Stimulated activated CD4-positive, alpha-beta T cell treated with anti-CD3 and anti-CD28 coated beads, TNF-alpha, amount 100 ng/mL, for 4 hours (primary cell): ENCODE measurements around the gene SH3GL2.

Source experiments
- DNase-seq, 3 experiments: peaks; one replicate each; pipeline ENCODE4 v3.0.0-alpha.2; 2020; ENCODE audit warnings: low read depth in 3 of 3

The SH3GL2 gene

DNA sequence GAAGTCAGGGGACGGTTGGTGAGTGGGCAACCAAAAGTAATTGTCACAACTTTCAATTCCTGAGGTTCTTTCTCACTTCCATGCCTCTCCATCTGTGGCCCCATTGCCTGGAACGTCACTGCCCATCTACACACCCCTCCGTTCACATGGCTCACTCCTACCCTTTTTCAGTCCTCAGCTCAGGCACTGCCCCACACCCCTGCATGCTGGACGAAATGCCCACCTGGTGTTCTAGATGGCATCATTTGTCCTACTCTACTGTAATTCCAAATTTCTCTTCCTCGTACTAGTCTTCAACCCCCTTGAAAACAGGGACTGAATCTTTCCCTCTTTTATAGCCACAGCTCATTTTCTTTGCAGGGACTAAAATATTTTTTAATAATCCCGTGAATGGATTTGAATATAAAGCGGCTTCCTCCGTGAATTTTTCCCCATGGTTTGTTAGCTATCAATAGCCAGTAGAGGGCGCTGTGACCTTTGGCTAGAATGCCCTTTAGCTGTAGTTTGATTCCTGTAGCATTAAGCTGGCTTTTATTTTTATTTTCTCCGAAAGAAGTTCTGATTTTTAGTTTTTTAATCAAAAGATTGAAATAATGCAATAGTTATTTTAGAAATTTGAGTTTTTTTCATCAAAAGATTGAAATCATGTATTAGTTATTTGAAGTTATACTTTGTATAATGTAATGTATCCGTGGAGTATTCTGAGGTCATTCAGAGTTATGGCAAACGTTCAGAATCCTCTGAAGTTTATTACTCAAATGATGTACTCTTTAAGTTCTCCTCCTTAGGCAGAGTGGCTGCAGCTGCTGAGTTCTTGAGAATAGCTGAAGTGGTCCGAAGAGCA, 232.1 kb downstream of the SH3GL2 start:
- DNase-seq: no peak

DNA sequence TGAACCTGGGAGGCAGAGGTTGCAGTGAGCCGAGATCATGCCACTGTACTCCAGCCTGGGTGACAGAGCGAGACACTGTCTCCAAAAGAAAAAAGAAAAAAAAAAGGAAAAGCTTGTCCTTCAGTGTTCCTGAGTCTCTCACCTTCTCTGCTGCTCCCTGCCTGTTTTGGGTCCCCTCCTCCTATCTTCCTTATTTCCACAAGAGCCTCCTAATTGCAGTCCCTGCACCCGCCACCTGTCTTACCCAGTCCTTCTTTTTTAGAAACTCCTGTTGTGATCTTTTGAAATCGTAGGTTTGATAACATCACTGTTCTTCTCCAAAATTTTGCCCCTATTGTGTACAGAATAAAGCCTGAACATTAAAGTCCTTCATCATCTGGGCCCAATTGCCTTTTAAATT, 234.9 kb downstream of the SH3GL2 start:
- DNase-seq: no peak

DNA sequence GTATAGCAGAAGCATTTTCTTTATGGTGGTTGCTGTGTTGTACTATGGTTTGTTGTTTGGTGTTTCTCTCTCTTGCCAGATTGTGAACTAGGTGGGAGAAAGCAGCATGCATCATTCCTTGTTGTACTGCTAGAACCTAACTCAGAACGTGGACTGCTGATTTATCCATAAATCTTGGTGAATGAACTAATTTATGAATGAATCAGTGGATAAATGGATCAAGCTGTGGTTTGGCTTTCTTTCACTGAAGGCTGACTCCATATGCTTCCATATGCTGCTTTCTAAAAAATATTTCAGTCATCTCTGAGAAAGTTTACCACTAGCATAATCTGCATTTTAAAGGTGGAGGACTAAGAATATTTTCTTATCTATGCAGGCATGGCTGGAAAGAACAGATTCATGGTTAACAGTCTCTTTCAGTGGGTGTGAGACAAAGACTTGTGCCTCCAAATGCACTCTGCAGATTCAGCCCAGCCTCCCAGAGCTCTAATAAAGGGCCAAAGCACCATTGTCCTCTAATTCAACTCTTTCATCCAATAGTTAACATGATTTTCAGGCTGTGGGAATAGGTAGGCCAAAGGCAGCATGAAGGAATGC, 237.7 kb downstream of the SH3GL2 start:
- DNase-seq: no peak

DNA sequence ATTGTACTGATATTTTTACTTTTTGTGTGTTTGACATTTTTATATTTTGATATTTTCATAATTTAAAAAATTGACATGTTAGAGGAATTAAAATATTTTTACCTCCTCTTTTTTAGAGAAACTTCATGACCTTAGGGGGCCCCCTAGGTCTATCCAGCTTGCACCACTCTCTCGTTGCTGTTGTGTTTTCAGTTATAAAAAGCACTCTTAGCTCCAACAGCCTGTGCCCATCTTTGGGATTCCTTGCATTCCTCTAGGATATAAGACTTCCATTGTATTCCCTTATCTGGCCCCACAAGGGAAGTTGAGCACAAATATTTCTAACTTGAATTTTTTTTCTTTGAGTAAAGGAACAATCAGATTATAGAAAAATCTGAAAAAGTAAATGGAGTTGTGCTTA, 245.3 kb downstream of the SH3GL2 start:
- DNase-seq: no peak

DNA sequence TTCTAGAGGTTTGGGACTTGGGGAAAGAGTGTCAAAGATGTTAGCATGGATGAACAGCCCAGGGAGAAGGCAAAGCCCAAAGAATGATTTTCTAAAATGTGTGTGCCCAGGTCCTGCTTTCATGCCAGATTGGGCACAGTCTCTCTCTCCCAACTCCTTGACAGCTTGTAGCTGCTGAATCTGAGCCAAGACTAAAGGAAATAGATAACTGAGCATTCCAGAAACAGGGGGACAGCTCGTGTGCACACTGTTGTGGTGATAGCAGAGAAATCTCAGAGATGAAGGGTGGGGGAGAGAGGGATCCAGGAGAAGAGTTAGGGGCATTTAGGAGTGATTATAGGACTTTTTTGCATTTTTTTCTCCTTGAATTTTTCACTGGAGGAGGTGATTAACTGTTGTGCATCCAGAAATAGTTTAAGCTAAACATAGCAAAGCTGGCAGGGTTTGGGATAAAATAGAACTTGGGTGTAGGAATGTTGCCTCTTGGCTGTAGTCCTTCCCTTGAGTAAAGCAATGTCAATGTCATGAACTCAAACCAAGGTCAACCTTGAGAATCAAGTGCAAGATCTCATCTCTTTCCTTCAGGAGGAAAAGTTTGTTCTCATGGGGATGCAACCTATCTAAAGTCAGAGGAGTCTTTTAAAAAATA, 245.9 kb downstream of the SH3GL2 start:
- DNase-seq: no peak

DNA sequence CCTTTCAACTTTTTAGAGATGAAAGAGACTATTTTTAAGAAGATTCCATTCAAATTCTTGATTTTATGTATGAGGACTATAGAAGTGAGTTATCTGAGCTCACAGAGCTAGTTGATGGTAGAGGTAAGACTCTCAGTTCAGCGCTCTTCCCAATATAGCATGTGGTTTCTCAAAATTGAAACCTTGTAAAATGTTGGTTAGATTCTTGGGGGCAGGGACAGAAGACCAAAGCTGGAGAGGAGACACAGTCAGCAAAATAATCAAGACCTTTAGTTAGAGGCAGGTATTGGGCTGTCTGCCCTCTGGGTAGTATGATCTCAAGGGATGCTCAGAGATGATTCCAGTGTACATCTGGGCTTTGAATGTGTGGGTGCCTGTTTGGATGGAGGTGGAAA, 246.4 kb downstream of the SH3GL2 start:
- no peak for DNase-seq

DNA sequence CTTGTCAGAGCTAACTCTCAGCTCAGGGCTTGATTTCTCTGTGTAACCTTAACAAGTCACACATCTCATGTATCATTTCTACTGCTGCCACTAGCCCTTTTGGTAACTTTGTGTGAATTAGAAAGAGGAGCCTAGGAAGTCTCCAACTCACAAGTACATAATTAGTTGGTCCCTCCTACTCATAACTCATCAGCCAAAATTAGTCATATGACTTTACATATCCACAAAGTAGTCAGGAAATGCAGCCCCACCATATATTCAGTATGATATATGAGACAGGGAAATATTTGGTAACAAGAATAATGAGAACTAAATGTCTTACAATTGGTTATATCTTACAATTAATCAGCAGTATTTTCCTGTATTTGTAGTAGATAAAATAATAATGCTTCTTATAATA, 250.2 kb downstream of the SH3GL2 start:
- no peak for DNase-seq

DNA sequence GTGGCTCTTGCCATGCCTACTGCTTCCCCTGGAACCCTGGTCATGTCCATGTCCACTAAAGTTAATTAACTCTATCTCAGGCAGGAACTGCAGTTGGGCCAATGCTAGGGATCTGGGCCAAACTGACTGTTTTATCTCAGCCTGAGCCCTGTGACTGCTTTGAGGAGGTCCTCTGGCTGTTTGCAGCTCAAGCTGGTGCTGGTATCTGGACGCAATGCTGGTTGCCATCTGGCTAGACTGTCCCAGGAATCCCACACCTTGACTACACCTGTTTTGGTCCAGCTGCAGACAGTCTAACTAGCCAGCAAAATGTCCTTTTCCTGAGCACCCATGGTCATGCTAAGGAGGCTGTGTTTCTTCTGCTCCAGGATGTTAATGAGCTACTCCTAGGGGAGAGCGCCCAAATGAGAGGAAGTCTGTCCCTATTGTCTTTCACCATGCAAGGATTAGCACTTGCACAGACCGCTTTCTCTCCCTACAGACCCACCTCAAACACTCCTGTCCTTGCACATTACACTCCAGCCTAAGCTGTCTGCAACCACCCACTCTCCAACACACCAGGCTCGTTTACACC, 251.0 kb downstream of the SH3GL2 start:
- DNase-seq: no peak

DNA sequence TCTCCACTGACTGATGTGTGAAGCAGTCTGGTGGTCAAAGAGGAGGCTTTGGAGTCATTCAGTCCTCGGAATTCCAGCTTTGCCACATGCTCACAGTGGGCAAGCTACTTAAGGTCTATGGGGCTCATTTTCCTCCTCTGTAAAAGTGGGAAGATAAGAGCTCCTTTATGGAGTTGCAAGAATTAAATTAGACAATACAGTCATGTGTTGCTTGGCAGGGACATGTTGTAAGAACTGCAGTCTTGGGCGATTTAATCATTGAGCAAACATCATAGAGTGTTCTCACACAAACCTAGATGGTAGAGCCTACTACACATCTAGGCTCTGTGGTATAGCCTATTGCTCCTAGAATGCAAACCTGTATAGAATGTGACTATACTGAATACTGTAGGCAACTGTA, 253.9 kb downstream of the SH3GL2 start:
- DNase-seq: no peak

DNA sequence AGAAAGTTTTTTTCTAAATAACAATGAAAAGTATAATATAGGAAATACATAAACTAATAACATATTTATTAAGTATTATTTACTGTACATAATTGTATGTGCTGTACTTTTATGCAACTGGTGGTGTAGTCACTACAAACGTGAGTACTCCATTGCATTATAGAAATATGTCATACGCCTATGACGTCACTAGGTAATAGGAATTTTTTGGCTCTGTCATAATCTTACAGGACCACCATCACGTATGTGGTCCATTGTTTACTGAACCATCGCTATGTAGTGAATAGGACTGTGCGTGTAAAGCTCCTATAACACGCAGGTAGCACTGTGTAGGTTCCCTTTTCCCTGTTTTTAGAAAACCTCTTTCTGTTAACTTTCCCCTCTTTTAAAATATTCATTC, 255.0 kb downstream of the SH3GL2 start:
- DNase-seq: no peak

DNA sequence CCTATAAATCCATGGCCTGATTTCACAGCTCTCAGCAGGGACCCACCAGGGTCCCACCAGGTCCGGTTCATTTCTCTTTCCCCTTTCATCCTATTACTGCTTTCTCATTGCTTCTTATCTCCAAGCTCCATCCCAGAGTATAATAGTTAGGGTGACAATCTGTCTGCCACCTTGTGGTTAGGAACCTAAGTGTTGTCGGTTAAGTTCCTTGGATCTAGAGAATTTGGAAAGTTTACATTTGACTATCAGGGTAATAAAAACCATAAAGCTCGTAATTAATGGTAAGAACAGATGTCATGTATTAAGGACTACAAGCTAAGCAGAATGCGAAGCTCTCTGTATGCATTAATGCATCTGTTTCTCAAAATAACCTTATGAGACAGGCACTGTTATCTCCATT, 259.1 kb downstream of the SH3GL2 start:
- DNase-seq: no peak

DNA sequence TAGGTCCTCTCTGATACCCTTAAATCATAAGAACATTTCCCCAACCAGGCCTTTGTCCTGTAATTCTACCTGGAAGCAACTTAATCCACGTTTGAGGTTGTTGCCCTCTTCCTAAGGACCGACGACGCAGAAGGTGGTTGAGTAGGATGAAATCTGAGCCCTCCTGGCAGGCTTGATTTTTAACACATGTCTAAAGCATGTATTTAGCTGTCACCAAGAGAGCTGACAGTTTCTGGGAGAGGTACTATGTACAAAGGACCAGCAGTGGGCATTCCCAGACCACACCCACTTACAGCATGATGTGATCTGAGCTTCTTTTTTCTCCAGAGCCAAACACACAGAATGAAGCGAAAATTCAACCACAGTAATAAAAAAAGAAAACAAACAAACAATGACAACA, 260.9 kb downstream of the SH3GL2 start:
- DNase-seq: no peak

DNA sequence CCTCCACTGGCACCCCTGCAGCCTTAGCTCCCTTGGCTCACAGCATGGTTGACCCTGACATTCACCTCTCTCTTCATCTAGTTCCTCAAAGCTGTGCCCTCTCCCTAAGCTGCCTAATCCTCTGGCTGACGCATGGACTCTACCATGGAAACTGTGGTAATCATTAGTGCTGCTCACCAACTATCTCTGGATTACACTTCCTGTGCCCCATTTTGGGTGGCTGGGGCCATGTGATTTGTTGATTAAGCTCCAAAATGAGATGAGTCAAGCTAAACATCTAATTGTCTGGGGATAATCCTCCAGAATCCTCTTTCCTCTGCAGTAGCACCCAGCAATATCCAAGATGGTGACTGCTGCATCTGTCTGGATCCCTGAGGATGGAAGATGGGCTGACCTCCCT, 264.4 kb downstream of the SH3GL2 start:
- DNase-seq: no peak
